HG03457 (cell line): Measurements from ENCODE around the gene RPS6KA1.
A peak's percentile ranks its signal among the peaks of the same experiment; 100 is the strongest.

Experiments used
- ATAC-seq: cut with Tn5 transposase; IDR thresholded peaks from one replicate; pipeline ENCODE4 v1.9.1; 2021; ENCODE audit warnings: moderate number of reproducible peaks; ENCODE audit not compliant: unreplicated experiment

Gene RPS6KA1

DNA sequence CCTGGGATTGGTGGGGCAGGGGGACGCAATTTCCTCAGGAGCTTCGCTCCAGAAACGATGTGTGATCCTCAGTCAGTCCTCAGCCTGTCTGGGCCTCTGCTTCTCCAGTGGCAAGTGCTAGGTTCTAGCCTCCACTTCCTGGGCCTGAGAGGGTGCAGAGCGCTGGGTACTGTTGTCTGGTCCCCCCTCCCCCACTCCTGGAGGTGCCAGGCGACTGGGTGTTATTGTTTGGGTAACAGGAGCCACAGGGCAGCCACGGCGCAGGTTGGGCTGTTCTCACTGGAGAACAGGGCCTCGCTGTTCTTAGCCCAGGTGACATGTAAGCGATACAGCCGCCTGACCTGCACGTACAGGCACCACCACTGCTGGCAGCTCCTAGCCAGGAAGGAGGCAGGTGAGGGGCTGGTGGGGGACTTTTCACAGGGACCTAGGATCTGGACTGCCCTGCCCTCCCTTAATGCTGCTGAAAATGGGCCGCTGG, 2.1 kb downstream of the RPS6KA1 start:
- no peak for ATAC-seq

DNA sequence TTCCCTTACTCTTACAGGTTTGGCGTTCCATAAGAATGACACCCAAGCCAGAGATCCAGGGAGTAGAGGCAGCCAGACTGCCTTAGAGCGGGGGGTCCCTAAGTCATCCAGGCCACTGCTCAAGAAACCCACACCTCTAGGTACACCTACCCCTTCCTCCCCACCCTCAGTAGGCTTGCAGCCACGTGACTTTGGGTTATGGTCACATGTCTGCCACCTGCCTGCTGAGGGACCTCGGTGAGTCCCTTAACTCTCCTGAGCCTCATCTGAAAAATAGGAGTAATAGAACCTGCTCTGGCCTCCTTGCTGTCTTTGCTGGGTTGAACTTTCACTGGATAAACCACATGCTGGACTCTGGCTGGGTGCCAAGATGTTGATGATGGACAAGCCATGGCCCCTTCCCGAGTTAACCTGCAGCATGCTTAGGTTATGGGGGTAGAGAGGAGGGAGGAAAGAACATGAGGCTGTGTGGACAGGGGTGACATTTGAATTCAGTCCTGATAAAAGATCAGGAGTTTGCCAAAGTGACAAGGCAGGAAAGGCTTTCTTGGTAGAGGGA, 4.5 kb downstream of the RPS6KA1 start:
- no peak for ATAC-seq

DNA sequence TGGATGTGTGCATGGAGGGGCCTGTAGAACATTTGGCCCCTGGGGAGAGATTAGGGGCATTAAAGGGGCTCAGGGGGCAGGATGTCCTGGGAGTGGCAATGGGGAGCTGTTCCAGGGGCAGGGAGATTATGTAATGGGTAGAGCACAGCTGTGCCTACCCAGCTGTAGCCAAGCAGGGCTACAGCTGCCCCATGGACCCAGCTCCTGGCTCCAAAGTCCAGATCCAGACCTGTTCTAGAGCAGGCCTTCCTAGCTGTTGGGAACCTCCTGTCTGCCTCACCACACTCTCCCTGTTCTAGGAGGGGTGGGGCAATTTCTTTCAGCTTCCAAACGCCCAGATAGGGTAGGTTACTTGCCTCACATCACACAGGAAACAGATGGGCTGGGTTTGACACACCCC, 5.6 kb downstream of the RPS6KA1 start:
- no peak for ATAC-seq

DNA sequence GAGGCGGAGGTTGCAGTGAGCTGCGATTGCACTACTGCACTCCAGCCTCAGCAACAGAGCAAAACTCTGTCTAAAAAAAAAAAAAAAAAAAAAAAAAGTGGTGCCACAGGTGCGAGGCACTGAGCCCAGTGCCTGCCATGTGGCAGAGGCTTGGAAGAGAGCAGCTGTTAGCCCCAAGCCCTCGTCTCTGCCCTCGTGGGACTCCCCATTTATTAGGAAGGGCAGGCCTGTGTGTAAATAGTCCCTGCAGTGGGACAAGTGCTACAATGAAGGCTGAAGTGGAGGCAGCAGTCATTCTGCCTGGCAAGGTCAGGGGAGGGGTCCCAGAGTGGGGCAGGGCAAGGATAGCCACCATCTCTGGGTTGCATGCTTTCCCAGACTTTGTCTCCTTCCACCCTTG, 6.5 kb downstream of the RPS6KA1 start:
- ATAC-seq, result no peak

DNA sequence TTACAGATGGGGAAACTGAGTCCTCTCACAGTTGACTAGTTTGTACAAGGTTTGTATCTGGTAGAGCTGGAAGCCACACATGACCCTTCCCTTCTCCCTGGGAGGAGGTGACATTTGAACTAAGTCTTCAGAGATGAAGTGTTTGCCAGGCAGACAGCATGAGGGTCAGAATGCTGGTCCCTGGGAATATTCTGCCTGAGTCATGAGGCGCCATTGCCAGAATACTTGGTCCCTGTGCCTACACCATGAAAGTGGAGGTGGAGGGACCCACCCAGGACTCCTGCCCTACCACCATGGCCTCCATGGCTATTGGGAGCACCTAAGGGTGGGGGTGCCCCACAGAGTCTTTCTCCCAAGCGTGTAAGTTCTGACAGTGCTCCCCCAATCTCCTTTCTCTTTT, 7.0 kb downstream of the RPS6KA1 start:
- ATAC-seq, result no peak

DNA sequence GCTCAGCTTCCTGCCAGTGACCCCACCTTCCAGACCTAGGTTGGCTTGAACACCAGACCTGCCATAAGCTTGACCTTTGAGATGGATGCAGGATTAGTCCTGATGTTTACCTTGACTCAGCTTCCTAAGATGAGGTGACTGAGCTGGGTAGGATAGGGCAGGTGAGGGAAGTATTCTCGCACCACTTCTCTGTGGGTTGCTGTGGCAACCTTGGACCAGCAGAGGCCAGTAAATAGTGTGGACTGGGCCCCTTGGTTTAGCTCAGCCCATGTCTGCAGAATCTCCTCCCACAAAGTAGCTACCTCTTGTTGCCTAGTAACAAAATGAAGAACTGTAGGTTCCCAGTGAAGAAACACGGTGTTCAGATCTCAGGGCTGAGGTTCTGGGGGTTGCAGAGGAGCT, 8.4 kb downstream of the RPS6KA1 start:
- no peak for ATAC-seq

GRCh38 chr1:26538480-26539412, 9.2 kb downstream of the RPS6KA1 start:
- ATAC-seq, result no peak

- no peak for ATAC-seq
These were observed 10.2 kb downstream of the RPS6KA1 start for GRCh38 chr1:26539722-26540121.

- ATAC-seq, result no peak
These were observed 10.8 kb downstream of the RPS6KA1 start for GRCh38 chr1:26540351-26540750.

DNA sequence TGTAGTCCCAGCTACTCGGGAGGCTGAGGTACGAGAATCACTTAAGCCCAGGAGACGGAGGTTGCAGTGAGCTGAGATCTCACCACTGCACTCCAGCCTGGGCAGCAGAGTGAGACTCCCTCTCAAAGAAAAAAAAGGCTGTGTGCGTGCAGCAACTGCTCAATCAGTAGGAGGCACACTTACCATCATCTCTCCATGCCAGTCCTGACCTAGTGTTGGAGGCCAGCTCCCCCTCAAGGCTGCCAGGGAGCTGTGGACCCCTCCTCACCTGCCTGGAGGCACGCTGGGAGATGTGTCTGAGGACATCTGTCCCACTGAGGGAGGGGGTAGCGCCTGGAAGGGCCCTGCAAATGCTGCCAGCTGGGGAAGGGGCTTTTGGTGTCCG, 11.9 kb downstream of the RPS6KA1 start:
- peak; percentile 0 for ATAC-seq

- ATAC-seq, result peak; percentile 30
These were observed 12.5 kb downstream of the RPS6KA1 start for GRCh38 chr1:26541816-26542711.

GRCh38 chr1:26542771-26543451, 13.3 kb downstream of the RPS6KA1 start:
- ATAC-seq, result no peak

DNA sequence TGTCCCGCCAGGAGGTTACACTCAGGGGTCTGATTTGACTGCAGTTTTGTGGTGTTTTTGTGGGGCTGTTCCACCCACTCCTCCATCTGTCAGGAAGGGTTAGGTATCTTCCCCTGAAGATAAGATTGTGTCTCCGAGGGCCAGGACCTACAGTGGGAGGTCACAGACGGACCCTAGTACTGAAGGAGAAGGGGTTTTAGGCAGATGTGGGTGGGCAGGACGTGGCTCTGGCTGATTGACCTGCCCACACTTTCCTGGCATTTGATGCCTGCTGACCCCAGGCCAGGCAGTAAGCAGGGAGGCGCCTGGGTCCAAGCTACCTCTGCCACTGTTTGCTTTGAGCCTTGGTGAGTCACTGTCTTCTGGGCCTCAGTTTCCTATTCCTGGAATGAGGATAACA, 13.9 kb downstream of the RPS6KA1 start:
- ATAC-seq, result no peak

DNA sequence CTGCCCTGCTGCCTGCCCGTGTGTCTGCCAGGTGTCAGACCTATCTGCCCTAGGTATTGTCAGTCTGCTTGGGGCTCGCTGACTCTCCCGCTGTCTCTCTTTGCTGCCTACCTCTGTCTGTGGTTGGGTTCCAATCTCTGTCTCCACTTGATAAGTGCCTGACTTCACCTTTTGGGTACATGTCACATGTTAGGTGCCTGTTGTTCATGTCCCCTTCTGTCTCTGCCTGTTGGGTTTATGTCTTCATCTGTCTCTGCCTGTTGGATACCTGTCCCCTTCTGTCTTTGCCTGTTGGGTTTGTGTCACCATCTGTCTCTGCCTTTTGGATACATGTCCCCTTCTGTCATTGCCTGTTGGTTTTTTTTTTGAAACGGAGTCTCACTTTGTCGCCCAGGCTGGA, 14.6 kb downstream of the RPS6KA1 start:
- no peak for ATAC-seq

DNA sequence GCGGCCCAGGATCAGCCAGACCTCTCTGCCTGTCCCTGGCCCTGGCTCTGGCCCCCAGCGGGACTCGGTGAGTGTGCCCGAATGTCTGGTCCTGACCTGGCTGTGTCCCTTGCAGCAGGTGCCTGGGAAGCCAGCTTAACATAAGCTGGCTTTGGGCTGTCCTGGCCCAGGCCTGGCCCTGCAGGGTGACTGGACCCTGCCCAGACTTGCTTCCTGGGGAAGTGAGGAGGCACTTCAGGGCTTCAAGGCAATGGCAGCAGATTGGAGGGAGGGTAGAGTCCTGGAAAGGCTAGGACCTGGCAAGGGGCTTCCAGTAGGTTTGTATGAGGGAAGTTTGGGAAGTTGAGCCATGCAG, 16.4 kb downstream of the RPS6KA1 start:
- no peak for ATAC-seq

DNA sequence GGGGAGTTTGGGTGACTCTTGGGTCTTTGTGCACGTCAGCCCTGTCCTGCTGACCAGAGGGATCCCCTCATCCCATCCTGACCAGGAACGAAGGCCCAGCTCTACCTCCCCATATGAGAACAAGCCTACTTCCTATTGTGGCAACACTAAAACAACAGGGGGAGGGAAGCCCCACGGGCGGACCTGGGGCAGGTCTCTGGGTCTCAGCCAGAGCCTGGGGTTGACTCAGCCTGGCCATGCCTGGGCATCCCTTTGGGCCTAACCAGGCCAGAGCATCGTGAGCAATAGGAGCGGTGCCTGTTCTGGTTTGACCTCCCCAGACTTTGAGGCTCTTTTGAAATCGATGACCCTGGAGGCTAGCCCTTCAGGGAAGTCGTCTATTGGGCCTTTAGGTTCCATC, 16.8 kb downstream of the RPS6KA1 start:
- ATAC-seq, result no peak

DNA sequence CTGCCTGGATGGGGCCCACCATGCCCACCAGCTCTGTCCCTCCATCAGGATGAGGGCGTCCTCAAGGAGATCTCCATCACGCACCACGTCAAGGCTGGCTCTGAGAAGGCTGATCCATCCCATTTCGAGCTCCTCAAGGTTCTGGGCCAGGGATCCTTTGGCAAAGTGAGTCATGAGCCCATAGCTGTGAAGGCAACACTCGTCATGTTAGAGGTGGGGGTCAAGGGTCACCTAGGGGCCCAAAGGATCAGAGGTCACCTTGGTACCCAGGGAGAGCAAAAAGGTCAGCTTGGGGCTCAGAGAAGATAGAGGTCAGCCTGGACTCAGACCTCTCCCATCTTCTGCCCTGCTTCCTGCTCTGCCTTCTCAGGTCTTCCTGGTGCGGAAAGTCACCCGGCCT, 17.3 kb downstream of the RPS6KA1 start:
- ATAC-seq, result no peak

- no peak for ATAC-seq
These were observed 19.3 kb downstream of the RPS6KA1 start for GRCh38 chr1:26548841-26549240.

DNA sequence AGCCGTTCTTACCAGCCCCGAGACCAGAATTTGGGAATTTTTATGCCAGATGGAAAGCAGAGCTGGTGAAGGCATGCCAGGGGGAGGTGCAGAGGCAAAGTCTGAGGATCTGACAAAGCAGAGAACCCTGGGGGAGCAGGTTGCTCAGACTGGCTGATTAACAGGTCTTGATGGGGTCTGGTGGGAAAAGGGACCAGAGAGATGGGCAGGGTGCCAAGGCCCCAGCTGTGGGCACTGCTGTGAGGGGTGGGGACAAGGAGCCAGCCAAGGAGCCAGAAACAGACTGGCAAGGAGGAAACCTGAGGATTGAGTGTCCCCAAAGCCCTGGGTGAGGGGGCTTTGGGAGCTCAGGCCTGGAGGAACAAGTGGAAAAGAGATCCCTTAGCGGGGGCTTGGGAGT, 21.4 kb downstream of the RPS6KA1 start:
- ATAC-seq, result no peak

DNA sequence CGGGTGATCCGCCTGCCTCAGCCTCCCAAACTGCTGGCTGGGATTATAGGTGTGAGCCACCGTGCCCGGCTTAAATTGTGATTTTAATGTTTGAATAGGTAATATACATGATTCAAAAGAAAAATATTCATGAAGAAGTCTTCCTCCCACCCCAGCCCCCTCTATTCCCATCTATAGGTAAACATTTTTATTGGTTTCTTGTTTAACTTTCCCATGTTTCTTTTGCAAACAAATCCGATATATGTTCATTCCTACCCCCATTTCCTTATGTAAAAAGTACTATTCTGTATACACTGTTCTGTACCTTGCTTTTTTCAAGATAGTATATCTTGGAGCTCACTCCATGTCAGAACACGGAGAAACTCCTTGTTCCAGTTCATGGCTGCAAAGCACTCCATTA, 23.2 kb downstream of the RPS6KA1 start:
- ATAC-seq, result no peak
